Gastrocnemius medialis (tissue), 4 donors: ENCODE measurements around the gene CCNA2. TPM values are rescaled to one million over a fixed set of nuclear protein-coding genes. Genes with fewer than 3 reads are reported as not detected.

Experiments used
- ATAC-seq, 2 donors: fragments of 150-250 bp; one replicate each; pipeline ENCODE4 v1.9.1; 2016
- DNase-seq, 2 donors: peaks; one replicate each; pipeline ENCODE4 v3.0.0-alpha.2; 2019
- H3K27ac ChIP-seq, 4 donors: fragments of 200-600 bp; sonication (generic); 1 replicate in 1 of 4; 2 replicates in 3 of 4; pipeline ENCODE4 v1.5.1; 2016 to 2018; ENCODE audit warnings: mild to moderate bottlenecking in 2 of 4, moderate library complexity in 1 of 4
- H3K27me3 ChIP-seq, 3 donors: fragments of 200-600 bp; sonication (generic) in 2 of 3; 1 replicate in 1 of 3; 2 replicates in 2 of 3; pipeline versions ENCODE4 v1.5.1 to v1.6.0; 2016 to 2019; ENCODE audit warnings: mild to moderate bottlenecking in 1 of 3, moderate library complexity in 1 of 3
- H3K36me3 ChIP-seq, 2 donors: fragments of 200-600 bp; sonication (generic) in 1 of 2; one replicate each; pipeline ENCODE4 v1.5.1; 2017 to 2018
- H3K4me1 ChIP-seq, 2 donors: fragments of 200-600 bp; sonication (generic) in 1 of 2; one replicate each; pipeline ENCODE4 v1.5.1; 2016 to 2017; ENCODE audit warnings: mild to moderate bottlenecking in 2 of 2
- H3K4me3 ChIP-seq, 4 donors: fragments of 200-600 bp; sonication (generic) in 3 of 4; 1 replicate in 1 of 4; 2 replicates in 3 of 4; pipeline ENCODE4 v1.5.1; 2016 to 2019; ENCODE audit warnings: mild to moderate bottlenecking in 2 of 4
- H3K9me3 ChIP-seq, 3 donors: fragments of 200-600 bp; sonication (generic) in 2 of 3; 1 replicate in 1 of 3; 2 replicates in 2 of 3; pipeline ENCODE4 v1.5.1; 2016 to 2019
- POLR2A ChIP-seq, 2 donors: fragments of 450-650 bp; IDR thresholded peaks; one replicate each; pipeline ENCODE4 v1.6.1; 2017; ENCODE audit warnings: antibody characterized with exemption in 2 of 2, mild to moderate bottlenecking in 2 of 2, moderate library complexity in 2 of 2
- in situ Hi-C, 4 donors: fragments of 200-750 bp; cut with MboI; loops; one replicate each; pipeline versions ENCODE4 v1.15.0 to v1.8.0; 2017; ENCODE audit warnings: low sequenced_read_pairs in 4 of 4
- intact Hi-C: fragments of 100-400 bp; cut with DNase I; formaldehyde crosslinking; loops from one replicate; pipeline ENCODE4 v1.15.1; 2023; ENCODE audit warnings: low total_unique reads
- total RNA-seq, 4 donors: library from RNA; depleted of rRNA; stranded (reverse); fragments of >200 nt; gene quantifications; one replicate each; pipeline versions ENCODE4 v1.1.0 to v1.2.3, GENCODE V29; 2016
- TF ChIP-seq, protein P1 (sequence below), 5 experiments: fragments of 450-650 bp in 3 of 5; fragments of 200-600 bp in 2 of 5; sonication (generic) in 2 of 5; IDR thresholded peaks in 4 of 5; conservative IDR thresholded peaks in 1 of 5; 1 replicate in 4 of 5; 2 replicates in 1 of 5; pipeline ENCODE4 v1.5.1; 2016 to 2019; ENCODE audit warnings: antibody characterized with exemption in 5 of 5, mild to moderate bottlenecking in 3 of 5, moderate library complexity in 3 of 5

The CCNA2 gene
- total RNA-seq, 4 donors from 2014 or later = 0.20 to 0.60 (median 0.36) TPM; not detected in 1

DNA sequence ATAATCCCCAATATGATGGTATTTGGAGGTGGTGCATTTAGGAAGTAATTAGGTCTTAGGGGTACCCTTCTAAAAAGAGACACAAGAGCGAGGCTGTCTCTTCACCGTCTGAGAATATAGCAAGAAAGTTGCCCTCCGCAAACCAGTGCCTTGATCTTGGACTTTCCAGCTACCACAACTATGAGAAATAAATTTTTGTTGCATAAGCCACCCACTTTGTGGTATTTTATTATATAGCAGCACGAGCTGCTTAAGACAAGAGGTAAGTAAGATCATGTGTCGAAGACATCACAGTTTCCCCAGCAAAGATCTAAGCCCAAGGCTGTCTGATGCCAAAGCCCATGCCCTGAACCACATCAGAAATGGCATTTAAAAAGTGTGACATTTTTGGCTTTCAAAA lies 32.2 kb downstream of the CCNA2 start:
- DNase-seq (no peak), ATAC-seq (no peak)
- Histone ChIP-seq H3K36me3 (no peaks in the 10 kb centered on the region), H3K9me3 (no peaks in the 10 kb centered on the region), H3K4me1 (no peaks in the 10 kb centered on the region), H3K27me3 (peaks cover 0 to 5% (median 0%) of the 10 kb centered on the region in 3 donors), H3K4me3 (no peak overlapping the region), H3K27ac (no peak overlapping the region)
- in situ Hi-C loops (no loop called here), intact Hi-C loops (no loop called here)
- TF ChIP-seq POLR2A (IDR thresholded peaks at IDR 0.05) = no peak
- TF ChIP-seq, protein P1, sequence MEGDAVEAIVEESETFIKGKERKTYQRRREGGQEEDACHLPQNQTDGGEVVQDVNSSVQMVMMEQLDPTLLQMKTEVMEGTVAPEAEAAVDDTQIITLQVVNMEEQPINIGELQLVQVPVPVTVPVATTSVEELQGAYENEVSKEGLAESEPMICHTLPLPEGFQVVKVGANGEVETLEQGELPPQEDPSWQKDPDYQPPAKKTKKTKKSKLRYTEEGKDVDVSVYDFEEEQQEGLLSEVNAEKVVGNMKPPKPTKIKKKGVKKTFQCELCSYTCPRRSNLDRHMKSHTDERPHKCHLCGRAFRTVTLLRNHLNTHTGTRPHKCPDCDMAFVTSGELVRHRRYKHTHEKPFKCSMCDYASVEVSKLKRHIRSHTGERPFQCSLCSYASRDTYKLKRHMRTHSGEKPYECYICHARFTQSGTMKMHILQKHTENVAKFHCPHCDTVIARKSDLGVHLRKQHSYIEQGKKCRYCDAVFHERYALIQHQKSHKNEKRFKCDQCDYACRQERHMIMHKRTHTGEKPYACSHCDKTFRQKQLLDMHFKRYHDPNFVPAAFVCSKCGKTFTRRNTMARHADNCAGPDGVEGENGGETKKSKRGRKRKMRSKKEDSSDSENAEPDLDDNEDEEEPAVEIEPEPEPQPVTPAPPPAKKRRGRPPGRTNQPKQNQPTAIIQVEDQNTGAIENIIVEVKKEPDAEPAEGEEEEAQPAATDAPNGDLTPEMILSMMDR (IDR thresholded peaks at IDR 0.05 in 4 of 5, conservative IDR thresholded peaks at IDR 0.05 in 1 of 5) = no peak

DNA sequence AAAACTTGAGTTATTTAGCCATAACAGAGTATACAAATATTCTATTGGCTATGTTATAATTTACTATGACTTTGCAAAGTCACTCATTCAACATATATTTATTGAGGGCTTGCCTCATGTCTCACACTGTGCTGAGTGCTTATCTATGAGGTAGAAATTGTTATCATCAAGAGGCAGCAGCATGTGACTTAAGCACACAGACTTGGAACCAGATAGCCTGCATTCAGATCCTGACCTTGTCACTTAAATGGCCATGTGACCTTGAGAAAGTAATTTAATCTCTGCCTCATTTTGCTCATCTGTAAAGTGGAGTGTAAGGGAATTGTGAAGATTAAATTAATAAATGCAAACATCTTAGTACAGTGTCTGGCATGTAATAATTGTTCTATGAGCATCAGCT lies 32.7 kb downstream of the CCNA2 start:
- in situ Hi-C loops (no loop called here), intact Hi-C loops (no loop called here)
- Histone ChIP-seq H3K27ac (no peak overlapping the region), H3K27me3 (peaks cover 0 to 5% (median 0%) of the 10 kb centered on the region in 3 donors), H3K9me3 (no peaks in the 10 kb centered on the region), H3K36me3 (no peaks in the 10 kb centered on the region), H3K4me1 (no peaks in the 10 kb centered on the region), H3K4me3 (no peak overlapping the region)
- TF ChIP-seq, protein P1 (IDR thresholded peaks at IDR 0.05 in 4 of 5, conservative IDR thresholded peaks at IDR 0.05 in 1 of 5) = no peak
- TF ChIP-seq POLR2A (IDR thresholded peaks at IDR 0.05) = no peak
- ATAC-seq (no peak), DNase-seq (no peak)

DNA sequence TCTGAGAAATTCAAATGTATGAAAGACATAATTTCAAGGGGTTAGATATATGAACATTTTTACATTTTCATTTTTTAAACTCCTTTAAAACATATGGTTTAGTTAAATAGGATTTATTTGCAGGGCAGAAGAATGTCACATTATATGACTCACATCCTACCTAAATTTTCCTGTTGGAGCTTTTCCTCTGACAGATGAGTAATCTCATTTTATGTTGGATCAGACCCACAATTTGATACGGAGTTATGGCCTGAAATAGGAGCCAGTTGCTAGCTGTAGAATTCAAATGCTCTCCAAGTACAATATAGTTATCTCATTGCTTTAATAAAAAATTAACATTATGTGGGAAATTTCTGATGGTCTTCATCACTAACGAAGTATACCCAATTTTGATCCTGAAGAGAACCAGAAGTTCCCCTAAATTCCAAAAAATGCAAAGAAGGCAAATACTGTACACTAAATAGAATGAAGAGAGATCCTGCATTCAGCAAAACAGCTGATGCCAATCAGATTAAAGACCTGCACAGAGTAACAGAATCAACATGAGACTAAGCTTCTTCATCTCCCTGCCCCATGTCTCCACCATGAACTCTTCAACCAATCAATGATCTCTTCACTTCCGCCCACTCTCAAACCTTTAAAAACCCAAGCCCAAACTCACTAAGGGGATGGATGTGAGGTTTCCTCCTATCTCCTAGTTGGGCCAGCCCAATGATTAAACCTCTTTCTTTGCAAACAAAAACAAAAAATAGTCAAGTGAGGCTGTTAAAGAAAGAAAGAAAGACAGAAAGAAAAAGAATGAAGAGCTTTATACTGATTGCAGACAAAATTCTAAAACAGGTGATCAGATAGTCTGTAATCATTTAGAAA lies 33.5 kb downstream of the CCNA2 start:
- Histone ChIP-seq H3K27me3 (peaks cover 0 to 5% (median 0%) of the 10 kb centered on the region in 3 donors), H3K4me3 (no peak overlapping the region), H3K4me1 (no peaks in the 10 kb centered on the region), H3K36me3 (no peaks in the 10 kb centered on the region), H3K27ac (no peak overlapping the region), H3K9me3 (no peaks in the 10 kb centered on the region)
- no peak for TF ChIP-seq POLR2A (IDR thresholded peaks at IDR 0.05)
- TF ChIP-seq, protein P1 (IDR thresholded peaks at IDR 0.05 in 4 of 5, conservative IDR thresholded peaks at IDR 0.05 in 1 of 5) = no peak
- DNase-seq (no peak), ATAC-seq (no peak)
- intact Hi-C loops = no loop called here
- in situ Hi-C loops = no loop called here

DNA sequence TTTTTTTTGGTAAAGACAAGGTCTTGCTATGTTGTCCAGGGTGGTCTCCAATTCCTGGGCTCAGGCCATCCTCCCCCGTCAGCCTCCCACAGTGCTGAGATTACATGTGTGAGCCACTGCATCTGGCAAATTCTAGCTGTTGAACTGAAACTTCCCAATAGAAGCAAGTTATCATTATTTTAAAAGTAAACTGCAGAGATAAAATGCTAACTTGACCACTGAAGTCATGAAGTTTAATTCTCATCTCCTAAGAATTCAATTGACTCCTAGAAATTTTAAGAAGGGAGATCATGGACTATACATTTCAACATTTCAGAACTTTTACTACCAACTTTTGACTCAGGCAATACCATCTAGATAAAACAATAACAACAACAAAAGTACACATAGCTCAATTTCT lies 34.2 kb downstream of the CCNA2 start:
- Histone ChIP-seq H3K9me3 (no peaks in the 10 kb centered on the region), H3K27me3 (peaks cover 0 to 5% (median 2%) of the 10 kb centered on the region in 3 donors), H3K27ac (no peak overlapping the region), H3K36me3 (no peaks in the 10 kb centered on the region), H3K4me1 (no peaks in the 10 kb centered on the region), H3K4me3 (no peak overlapping the region)
- in situ Hi-C loops = no loop called here
- TF ChIP-seq, protein P1 (IDR thresholded peaks at IDR 0.05 in 4 of 5, conservative IDR thresholded peaks at IDR 0.05 in 1 of 5) = no peak
- TF ChIP-seq POLR2A (IDR thresholded peaks at IDR 0.05) = no peak
- ATAC-seq (no peak), DNase-seq (no peak)
- intact Hi-C loops = no loop called here
